GM10266 (cell line): ENCODE measurements around the gene CPT2.

Experiments used
- DNase-seq: peaks from one replicate; pipeline ENCODE4 v3.0.0; 2012; ENCODE audit errors: extremely low spot score
- CTCF ChIP-seq: IDR thresholded peaks from 2 replicates; pipeline ENCODE4 v1.5.1; 2012; ENCODE audit warnings: mild to moderate bottlenecking, low read depth; ENCODE audit not compliant: control insufficient read depth, insufficient read depth; ENCODE audit errors: missing control alignments

Gene CPT2

DNA sequence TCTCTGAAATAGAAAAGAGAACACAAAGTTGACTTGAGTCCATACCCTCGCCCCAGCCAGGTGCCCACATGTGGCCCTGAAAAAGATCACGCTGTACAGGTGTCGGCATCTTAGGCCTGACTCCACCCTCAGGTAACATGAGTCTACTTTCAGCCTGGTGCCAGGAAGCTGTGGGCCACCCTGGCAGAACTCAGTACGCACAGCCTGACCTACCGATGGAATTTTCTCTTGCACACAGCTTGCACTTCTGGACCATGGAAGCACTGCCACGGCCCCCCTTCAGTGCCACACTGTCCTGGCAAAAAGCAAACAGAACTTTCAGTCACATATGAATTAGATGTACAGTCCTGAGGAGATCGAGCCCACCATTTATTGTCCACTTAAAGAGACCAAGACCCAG, 21.6 kb downstream of the CPT2 start:
- TF ChIP-seq CTCF, result no peak
- DNase-seq, result no peak

DNA sequence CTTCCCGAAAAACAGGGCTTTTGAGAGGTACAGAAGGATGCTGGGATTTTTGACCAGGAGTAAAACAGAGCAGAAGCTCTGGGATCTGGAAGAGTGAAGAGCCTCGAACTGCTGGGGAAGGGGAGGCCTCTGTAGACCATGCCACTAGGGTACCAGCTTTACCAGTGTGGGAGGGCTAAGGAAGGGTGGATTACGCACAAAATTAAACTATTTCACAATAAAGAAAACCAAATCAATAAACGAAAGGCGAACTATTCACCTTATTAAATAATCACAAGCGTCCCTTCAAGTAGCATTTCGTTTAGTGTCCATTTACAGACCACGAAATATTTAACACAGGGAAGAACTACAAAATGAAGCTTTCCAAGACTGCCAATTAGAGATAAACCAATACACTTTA, 23.1 kb downstream of the CPT2 start:
- TF ChIP-seq CTCF, result no peak
- no peak for DNase-seq

- DNase-seq, result peak; percentile 90
- no peak for TF ChIP-seq CTCF
These were observed 23.7 kb downstream of the CPT2 start, which contains the start of gene CZIB for GRCh38 chr1:53220171-53220961. Gene CZIB, minus strand, starts transcription at chr1:53220634. Its CDS starts 59 bp downstream, at chr1:53220575.

- no peak for DNase-seq
- no peak for TF ChIP-seq CTCF
These were observed 24.3 kb downstream of the CPT2 start for GRCh38 chr1:53220962-53221286.

DNA sequence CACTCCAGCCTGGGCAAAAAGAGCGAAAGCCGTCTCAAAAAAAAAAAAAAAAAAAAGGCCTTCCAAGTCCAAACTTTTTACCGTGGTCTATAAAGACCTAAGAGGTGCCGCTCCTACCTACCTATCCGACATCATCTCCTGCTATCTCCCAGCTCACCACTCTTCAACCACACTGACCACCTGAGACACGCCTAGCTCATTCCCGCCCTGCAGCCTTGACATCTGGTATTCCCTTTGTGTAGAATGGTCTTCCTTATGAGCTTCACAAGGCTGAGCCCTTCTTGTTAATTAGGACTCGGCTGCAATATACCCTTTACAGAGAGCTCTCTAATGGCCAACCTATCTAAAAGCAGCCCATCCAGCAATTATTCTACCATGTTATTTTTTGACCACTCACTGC, 41.0 kb downstream of the CPT2 start:
- DNase-seq, result no peak
- TF ChIP-seq CTCF, result no peak

GRCh38 chr1:53238197-53239155, 41.9 kb downstream of the CPT2 start, which contains the start of gene MAGOH:
Gene MAGOH, minus strand, starts transcription at chr1:53238518. Its CDS starts 70 bp downstream, at chr1:53238448.
- TF ChIP-seq CTCF, result no peak
- peak; percentile 93 for DNase-seq
